ENCODE results near the gene FGFR3.

DNA sequence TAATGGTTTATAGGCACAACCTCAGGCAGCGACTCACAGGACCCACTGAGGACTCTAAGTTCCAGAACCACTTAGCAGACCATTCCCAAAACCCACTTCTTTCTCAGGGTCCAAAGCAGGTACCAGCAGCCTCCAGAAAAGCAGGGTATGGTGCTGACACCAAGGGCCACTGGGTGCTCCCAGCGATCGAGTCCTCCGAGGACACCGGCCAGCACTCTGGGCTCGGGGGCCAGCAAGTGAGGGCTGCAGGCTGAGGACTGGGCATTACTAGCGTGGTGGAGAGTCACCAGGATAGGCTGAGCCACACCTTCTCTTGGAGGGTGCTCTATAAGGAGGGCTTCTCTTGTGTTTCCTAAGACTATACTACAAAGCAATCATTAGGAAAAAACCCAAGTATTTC, 43.6 kb downstream of the FGFR3 start:
- TF ChIP-seq CTCF (IDR thresholded peaks at IDR 0.05; ENCODE audit: low read depth, low read length), result no peak
- no peak for TF ChIP-seq EZH2phosphoT487 (IDR thresholded peaks at IDR 0.05; ENCODE audit: low read depth)
